NCI-H748 treated with DMSO at 0.1 percent for 48 hours (cell line): ENCODE results near the gene TMEM120B.

Experiments
- DNase-seq: peaks from one replicate; lab custom pipeline; 2025; lab: John Stamatoyannopoulos, UW

Gene TMEM120B

GRCh38 chr12:121819212-121819949 is 106.8 kb downstream of the TMEM120B start:
- DNase-seq, result no peak

DNA sequence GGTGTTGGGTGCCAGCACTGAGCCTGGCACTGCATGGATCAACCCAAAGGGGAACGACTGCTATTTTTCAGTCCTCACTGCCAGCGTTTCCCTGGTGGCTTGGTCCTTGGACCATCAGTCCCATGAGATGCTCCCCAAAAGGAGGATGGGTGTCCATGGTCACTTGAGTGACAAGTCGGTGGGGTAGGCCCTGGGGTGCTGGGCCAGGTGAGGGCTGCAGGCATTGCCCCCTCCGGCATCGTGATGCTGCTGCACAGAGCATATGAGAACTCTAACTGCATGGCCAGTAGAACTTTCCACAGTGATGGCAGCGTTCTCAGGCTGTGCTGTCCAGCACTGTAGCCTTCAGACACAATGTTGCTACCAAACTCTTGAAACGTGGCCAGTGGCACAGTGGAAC is 107.5 kb downstream of the TMEM120B start:
- DNase-seq, result no peak

DNA sequence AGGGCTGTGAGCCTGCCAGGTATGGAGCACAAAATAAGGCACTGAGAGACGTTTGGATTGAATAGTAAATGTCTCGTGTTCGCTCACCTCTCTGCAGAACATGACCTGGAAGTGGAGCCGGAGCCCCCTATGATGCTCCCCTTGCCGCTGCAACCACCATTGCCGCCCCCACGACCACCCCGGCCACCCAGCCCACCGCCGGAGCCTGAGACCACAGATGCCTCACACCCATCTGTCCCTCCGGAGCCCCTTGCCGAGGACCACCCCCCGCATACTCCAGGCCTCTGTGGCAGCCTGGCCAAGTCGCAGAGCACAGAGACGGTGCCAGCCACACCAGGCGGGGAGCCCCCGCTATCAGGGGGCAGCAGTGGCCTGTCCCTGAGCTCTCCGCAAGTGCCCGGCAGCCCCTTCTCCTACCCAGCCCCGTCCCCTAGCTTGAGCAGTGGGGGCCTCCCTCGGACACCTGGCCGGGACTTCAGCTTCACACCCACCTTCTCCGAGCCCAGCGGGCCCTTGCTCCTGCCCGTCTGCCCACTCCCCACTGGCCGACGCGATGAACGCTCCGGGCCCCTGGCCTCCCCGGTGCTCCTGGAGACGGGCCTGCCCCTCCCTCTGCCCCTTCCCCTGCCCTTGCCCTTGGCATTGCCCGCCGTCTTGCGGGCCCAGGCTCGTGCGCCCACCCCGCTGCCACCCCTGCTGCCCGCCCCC is 110.0 kb downstream of the TMEM120B start:
- no peak for DNase-seq

GRCh38 chr12:121823101-121823726 is 110.7 kb downstream of the TMEM120B start:
- DNase-seq, result no peak

GRCh38 chr12:121823727-121824115 is 111.2 kb downstream of the TMEM120B start:
- DNase-seq, result no peak

- no peak for DNase-seq
These were observed 112.5 kb downstream of the TMEM120B start for GRCh38 chr12:121825041-121825523.

DNA sequence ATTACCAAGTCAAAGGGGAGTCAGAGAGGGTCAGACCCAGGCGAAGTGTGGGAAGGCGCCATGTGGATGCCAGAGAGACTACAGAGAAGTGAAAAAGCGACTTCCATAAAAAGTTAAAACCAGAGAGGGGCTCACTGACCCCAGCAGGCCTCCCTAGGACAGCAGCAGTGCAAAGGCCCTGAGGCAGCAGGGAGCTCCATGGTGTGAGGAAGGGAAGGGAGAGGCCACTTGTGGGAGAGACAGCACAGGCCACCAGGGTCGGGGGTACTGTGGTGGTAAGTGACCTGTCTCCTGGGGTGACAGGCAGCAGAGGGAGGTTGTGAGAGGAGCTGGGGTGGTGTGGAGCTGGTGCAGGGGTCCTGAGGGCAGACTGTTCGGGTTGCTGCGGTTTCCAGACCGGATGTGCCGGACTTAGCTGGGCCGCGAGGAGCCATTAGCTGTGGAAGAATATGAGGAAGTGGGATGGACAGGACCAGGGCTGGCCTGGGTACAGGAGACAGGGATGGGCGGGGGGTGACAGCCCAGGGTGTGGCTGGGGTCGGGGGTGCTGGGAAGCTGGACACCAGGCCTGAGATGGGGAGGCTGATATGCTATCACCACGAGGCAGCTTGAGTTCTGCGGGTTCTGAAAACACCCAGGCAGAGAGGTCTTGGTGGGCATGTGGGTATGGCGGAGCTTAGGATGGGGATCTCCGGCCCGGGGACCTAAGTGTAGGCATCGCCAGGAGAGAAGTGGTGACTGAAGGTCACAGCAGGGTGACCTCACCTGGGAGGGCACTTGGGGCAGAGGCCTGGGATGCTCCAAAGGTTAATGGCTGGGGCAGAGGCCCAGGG is 114.0 kb downstream of the TMEM120B start:
- DNase-seq, result no peak

DNA sequence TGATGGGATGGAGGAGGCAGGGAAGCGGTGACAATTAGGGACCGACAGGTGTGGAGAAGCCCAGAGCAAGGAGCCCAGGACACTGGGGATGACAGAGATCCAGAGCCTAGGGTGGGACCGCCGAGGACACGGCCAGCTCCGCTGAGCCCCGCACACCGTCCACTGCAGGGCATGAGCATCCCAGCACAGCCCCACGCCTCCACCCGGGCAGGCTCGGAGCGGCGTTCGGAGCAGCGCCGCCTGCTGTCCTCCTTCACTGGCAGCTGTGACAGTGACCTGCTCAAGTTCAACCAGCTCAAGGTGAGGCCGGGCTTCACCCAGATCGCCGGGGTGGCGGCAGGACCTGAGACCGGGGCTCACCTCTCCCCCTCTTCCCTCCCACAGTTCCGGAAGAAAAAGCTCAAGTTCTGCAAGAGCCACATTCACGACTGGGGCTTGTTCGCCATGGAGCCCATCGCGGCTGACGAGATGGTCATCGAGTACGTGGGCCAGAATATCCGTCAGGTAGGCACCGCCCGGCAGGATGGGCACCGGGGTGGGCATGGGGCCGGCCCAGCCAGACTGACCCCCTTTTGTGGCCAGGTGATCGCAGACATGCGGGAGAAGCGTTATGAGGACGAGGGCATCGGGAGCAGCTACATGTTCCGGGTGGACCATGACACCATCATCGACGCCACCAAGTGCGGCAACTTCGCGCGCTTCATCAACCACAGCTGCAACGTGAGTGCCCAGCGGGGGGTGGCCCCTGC is 115.0 kb downstream of the TMEM120B start:
- no peak for DNase-seq

DNA sequence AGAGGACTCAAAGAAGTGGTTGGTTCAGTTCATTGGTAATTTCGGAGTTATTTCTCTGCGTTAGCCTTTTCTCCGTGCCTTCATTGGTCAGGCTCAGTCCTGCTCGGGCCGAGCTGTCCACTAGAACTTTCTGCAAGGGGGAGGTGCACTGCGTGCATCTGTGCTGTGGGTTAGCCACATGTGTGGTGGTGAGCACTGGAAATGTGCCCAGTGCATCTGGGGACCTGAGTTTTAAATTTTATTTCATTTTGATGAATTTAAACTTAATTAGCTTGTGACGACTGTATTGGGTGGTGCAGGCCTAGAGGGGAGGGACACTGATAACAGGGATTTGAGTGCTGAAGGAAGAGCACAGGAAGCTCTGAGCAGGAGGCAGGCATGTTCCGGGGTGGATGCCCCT is 115.8 kb downstream of the TMEM120B start:
- no peak for DNase-seq

GRCh38 chr12:121828826-121829225 is 116.3 kb downstream of the TMEM120B start:
- no peak for DNase-seq

- DNase-seq, result no peak
These were observed 116.8 kb downstream of the TMEM120B start for GRCh38 chr12:121829250-121829918.

- DNase-seq, result no peak
These were observed 117.6 kb downstream of the TMEM120B start for GRCh38 chr12:121830134-121830533.

DNA sequence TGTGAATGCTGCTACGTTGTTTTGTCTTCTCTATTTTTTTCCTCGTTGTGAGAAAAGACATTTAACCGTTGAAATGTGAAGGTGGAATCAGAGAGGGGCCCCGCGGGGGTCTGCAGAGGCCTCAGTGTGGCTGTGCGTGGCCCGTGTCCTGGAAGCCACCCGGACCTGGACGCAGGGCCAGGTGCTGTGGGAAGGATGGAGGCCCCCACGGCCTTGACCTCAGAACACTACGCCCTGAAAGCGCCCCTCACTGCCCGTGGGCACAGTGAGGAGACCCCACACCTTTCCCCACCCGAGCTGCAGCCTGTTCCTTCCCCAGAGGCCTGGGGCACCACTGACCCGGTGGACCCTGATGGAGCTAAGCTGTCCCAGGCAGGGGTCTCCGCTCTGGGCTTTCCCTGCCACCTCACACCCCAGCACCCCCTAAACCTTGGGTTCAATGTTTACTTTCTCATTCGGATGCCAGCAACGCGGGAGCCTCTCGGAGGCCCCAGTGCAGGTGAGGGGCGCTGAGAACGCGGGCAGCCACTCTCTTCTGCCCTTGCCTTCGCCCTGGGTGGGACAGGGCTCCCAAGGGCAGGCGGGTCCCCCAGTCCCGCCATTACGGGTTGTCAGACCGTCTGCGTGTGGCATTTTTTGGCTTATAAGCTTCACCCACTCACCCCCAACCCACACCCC is 118.2 kb downstream of the TMEM120B start:
- DNase-seq, result no peak
